GM18873 (cell line): ENCODE results near the gene ZNF587B.
"Not testable (repeated sequence)": the region's sequence is repeated elsewhere in the genome, so short reads cannot be mapped to it uniquely, and the experiment has no call there.

Experiments
- ATAC-seq: cut with Tn5 transposase; IDR thresholded peaks from one replicate; pipeline ENCODE4 v1.9.1; 2021; ENCODE audit warnings: mild to moderate bottlenecking, moderate library complexity, moderate number of reproducible peaks; ENCODE audit not compliant: unreplicated experiment, low FRiP score

The ZNF587B gene

DNA sequence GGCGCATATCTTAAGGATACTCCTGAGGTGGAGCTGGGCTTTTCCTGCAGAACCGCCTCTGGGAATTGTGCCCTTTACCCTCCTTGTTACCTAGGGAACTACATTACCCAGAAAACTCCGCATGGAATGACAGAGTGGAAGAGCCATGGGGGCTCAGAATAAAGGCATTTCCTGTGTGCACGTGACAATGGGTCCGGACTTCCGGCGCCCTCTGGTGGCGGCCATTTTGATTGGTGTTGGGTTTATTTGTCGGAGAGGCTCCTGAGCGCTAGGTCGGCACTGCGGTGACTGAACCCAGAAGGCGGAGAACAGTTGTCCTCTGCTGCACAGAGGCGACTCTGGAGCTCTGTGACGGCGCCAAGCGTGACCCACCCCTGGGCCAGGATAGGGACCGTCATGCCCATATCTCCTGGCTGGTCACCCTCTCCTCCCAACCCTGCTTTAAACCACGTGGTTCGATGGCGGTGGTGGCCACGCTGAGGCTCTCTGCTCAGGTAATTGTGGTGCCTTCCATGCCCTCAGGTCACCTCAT, at the start of gene ZNF587B:
ZNF587B (plus strand) TSS at position 229 of the 532 bp plus-strand sequence; CDS start at position 459, 230 bp downstream.
- ATAC-seq: no peak

DNA sequence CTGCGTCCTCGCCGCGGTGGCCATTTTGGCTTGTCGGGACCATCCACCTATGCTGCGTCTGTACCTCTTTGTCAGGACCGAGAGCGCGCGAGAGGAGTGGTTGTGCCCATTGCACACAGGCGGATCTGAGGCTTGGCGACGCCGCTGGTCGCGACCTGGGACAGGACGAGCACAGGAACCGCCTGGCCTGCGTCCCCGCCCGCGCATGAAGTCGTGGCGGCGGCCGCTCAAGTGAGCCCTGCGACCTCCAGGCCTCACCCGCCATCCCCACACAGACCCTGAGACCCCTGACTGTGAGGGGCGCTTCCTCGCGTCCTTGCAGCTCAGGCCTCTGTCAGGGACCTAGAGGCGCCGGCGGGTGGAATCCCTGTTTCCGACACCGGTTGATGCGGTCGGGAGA, 43.8 kb upstream of the ZNF587B start:
- no peak for ATAC-seq

DNA sequence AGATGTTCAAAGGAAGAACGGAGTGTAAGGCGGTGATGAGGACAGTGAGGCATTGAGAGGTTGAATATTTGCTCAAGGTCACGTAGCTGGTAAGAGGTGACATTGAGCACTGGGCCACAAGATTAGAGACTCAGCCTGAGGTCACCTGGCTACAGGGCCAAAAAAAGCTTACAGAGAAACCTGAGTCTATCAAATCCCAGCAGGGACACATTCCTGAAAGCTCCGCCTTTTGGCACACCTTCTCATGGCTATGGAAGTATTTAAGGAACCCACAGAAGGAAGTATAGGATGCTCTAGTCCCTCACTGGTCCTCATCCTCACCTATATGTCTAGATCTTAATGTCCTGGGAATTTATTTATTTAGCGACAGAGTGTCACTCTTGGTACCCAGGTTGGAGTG, 43.2 kb upstream of the ZNF587B start:
- ATAC-seq: no peak

DNA sequence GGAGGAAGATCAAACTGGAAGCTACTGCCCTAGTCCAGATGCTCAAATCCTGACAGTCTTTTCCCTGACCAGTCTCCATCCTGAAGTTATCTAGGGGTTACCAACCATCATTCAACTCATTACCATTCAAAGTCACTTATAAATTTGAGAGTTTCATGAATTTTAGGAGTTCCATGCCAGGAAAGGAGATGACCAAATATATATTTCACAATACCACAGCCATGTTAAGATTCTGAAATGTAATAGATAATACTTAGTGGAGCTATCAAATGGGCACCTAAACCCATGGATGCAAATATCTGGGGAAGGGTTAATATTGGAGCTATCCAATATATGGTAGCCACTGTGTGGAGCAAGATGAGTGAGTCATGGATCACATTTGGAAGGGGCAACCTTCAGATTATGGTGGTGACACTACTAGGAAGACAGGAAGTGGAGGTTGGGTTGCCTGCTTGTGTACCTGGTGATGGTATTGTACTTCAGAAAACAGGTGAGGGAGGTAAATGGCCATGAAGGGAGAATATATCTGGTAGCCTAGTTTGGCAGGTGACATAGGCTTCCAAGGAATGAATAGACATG, 41.9 kb upstream of the ZNF587B start:
- ATAC-seq: no peak

DNA sequence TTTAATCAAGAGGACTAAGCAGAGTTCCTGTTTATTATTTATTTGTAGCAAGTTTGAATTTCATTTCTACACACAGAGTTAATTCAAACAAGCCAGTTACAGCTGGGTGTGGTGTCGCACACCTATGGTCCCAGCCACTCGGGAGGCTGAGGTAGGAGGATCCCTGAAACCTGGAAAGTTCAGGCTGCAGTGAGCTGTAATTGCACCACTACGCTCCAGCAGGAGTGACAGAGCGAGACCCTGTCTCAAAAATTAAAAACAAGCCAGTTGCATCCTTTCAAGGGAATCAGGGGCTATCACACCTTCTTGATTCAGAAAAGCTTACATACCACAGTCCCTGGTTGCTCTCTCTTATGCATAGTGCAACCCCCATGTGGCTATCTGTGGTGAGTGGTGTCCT, 40.8 kb upstream of the ZNF587B start:
- no peak for ATAC-seq

DNA sequence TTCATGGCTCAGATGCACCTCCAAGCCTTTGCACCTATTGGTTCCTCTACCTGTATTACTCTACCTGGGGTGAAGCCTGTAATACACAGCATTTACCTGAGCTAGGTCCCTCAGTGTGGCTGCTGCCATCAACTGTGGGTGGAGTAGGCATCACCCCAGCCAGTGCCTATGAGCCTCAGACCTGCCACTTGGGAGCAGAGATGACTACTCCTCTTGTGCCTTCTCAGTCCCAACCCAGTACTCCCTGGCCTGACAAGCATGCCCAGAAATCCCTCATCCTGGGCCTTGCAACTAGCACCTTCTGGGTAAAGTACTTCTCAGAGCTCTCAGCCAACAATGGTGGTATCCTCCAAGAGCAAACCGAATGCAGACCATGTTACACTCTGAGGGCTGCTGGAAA, 33.5 kb upstream of the ZNF587B start:
- ATAC-seq: not testable (repeated sequence)

DNA sequence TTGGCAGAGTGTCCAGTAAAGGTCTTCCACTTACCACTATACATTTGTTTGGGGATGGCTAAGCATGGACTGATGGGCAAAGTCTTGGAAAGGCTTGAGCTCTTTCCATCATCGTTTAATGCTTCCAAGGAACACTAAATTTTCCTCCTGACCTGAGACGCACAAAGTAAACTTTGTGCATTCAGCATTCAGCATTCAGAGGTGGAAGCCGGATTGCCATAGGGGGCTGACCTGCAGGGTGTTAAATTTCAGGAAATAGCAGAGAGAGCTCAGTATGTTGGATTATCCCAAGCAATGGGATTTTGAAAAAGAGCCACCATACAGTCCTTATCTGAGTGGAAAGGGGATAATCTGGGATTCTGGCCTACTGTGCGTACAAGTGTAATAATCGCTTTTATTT, 29.4 kb upstream of the ZNF587B start:
- no peak for ATAC-seq

DNA sequence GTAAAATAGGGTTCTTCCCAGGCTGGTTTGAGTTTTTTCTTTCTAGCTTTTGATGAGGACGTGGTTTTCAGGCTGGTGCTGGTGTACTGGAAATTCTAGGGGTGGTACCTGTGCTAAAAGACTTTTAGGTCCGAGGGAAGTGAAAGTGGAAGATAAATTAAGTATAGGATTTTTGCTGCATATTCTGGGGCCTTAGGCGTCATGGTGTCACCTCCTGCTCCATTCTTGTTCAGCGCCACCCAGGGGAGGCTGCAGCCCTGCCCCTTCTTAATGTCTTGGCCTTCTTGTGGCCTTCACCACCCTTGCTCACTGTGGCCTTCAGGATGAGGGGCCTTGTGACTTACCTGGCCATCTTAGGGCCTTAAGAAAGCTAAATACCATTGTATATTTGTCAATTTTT, 27.8 kb upstream of the ZNF587B start:
- no peak for ATAC-seq

DNA sequence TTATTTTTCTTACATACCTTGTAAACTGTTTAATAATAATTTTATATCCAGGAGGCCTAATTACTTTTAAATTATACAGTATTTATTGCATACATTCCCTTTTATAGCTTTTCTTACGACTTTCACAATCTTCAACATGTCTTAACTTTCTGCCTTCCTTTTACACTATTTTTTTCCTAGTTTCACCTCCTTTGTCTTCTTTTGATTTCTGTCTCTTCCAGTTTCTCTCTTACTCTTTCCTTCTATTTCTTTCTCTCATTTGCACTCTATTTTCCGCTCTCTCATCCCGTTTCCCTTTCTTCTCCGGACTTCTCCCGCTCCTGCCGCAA, 26.9 kb upstream of the ZNF587B start:
- no peak for ATAC-seq

DNA sequence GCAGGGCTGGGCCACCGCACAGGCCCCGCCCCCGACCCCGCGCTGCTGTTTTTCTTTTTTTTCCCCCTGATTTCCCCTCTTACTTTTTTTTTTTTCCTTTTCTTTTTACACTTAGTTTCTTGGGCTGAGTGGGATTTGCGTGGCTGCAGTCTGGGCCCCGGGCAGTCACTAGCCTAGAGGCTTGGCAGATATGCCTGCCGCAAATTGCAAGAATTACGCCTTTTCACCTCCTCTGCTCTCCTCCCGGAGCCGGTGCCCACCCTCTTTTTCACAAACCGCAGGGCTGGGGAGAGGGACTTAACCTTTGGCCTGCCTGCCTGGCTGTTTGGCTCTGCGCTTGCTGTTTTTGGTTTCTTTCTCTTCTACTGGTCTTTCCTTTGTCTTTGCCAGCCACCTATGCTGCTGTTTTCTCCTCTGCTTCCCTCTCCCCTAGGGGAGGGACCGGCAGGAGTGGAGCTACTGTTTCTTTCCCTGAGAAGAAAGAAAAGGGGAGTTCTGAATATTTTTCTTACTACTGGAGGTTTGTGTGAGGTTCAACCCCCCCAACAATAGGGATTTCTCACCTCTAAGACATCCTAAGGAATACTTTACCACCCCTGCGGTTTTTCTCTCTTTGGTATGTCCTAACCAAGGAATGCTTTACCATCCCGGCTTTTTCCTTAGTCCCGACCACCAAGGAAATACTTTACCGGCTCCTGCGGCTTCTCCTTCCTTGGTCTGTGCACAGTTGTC, 26.3 kb upstream of the ZNF587B start:
- ATAC-seq: no peak

DNA sequence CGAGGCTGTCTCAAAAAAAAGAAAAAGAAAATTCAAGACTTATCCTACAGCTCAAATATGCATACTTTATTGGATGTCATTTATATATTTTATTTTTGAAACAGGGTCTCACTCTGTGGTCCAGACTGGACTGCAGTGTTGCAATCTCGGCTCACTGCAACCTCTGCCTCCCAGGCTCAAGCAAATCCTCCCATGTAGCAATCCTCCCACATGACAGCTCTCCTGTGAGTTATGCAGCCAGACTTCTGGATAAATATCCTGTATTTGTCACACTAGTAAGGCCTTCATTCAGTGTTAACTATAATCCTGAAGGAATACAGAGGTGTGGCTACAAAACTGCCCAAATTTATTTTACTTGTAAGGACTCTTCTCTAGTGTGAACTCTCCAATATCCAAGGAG, 22.6 kb upstream of the ZNF587B start:
- no peak for ATAC-seq

DNA sequence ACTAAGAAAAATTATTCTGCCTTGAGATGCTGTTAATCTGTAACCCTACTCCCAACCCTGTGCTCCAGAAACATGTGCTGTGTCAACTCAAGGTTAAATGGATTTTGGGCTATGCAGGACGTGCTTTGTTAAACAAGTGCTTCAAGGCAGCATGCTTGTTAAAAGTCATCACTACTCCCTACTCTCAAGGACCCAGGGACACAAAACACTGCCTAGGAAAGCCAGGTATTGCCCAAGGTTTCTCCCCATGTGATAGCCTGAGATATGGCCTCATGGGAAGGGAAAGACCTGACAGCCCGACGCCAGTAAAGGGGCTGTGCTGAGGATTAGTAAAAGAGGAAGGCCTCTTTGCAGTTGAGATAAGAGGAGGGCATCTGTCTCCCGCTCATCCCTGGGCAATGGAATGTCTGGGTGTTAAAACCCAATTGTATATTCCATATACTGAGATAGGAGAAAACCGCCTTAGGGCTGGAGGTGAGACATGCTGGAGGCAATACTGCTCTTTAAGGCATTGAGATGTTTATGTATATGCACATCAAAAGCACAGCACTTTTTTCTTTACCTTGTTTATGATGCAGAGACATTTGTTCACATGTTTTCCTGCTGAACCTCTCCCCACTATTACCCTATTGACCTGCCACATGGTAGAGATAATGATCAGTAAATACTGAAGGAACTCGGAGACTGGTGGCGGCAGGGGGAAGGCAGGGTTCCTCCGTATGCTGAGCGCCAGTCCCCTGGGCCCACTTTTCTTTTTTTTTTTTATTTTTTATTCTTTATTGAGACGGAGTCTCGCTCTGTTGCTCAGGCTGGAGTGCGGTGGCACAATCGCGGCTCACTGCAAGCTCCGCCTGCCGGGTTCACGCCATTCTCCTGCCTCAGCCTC, 19.4 kb upstream of the ZNF587B start:
- not testable (repeated sequence) for ATAC-seq

DNA sequence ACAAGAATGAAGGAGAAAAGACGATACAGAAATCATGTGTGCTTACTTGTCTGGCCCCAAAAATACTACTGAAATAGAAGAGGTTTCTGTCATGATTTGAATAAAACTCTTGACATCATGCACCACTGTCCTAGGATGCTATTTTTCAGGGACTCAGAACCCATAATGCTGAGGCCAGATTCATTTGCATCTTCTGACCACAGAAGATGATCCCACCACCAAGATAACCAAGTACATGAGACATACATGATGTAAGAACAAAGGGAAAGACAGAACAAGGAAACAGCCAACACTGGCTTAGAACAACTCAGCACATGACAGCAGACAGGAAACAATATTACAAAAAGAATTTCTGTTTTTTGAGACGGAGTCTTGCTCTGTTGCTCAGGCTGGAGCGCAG, 17.9 kb upstream of the ZNF587B start:
- ATAC-seq: no peak

DNA sequence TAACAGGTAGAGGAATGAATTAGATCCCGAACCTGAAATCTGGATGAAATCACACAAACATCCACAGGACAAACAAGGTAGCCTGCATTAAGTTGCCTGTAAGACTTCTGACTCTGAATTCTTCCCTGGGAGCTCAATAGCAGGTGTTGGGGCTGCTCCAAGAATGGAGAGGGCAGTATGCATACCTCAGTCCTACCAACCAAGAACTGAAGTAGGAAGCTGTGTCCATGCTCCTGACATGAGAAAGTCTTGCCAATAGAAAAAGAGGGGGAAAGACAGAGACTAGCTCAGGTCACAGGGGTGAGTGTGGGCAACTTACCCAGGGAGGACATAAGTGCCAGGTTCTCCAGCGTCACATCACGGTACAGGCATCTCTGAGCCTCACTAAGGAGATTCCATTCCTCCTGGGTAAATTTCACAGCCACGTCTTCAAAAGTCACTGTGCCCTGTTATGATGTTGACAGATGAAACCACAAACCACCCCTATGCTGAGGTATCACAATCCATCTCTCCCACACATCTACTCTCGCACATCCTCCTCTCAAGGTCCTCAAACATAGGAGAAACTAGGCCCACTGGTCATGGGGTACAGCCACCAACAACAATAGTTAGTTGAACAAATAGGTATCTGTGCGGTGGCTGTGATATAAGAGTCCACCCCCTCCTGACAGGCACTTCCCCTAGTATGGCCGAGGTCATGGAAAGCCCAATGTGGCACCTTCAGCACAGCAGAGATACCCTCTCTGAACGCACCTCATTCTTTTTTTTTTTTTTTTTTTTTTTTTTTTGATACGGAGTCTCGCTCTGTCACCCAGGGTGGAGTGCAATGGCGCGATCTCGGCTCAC, 16.9 kb upstream of the ZNF587B start:
- ATAC-seq: not testable (repeated sequence)

DNA sequence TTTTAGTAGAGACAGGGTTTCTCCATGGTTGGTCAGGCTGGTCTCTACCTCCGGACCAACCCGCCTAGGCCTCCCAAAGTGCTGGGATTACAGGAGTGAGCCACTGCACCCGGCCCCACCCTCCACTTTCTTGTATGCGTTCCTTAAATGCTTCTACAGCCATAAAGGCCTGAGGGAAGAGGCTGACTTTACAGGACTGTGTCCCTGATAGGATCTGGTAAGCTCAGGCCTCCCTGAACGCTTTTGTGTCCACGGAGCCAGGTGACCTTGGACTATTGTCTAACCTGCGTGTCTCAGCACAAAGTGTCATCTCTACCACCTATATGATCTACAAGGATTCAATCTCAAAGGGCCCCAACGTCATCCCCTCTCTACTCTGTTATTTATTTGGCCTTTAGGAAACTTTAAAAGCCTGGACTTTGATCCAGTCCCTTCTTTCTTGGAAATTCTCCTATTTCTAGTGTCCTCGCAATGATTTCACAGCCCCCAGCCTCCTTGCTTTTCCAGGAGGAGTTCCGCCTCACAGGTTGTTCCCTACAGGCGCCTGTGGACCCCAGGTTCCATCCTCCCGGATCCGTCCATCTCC, 16.1 kb upstream of the ZNF587B start:
- no peak for ATAC-seq

DNA sequence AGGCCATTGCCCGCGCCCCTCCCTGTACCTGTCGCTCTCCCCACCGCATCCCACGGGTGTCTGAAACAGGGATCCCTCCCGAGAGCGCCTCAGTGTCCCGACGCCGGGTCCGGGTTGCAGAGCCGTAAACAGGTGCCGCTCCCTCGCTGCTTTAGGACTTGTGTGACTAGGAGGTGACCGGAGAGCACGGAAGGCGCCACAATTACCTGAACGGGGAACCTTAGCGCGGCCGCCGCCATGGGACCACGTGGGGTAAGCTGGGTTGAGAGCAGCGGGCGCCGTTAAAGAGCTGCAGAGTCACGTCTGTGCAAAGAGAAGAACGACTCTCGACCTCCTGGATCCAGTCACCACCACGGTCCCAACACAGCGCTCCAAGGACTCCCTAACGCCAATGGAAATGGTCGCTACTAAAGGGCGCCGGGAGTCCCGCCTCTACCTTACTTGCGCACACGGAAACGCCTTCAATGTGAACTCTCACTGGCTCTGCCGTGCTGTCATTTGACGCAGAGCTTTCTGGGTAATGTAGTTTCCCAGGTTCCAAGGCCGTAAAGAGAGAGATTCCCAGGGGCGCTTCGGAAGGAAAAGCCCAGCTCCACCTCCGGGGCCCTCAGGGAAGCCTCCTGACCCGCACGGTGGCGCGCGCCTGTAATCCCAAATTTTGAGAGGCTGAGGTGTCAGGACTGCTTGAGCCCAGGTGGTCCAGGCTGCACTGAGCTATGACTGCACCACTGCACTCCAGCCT, 15.4 kb upstream of the ZNF587B start, which contains the start of gene ZNF552:
ZNF552 (minus strand) TSS at position 409 of the 742 bp plus-strand sequence; CDS start at position 239, 170 bp downstream.
- peak; percentile 62 for ATAC-seq

DNA sequence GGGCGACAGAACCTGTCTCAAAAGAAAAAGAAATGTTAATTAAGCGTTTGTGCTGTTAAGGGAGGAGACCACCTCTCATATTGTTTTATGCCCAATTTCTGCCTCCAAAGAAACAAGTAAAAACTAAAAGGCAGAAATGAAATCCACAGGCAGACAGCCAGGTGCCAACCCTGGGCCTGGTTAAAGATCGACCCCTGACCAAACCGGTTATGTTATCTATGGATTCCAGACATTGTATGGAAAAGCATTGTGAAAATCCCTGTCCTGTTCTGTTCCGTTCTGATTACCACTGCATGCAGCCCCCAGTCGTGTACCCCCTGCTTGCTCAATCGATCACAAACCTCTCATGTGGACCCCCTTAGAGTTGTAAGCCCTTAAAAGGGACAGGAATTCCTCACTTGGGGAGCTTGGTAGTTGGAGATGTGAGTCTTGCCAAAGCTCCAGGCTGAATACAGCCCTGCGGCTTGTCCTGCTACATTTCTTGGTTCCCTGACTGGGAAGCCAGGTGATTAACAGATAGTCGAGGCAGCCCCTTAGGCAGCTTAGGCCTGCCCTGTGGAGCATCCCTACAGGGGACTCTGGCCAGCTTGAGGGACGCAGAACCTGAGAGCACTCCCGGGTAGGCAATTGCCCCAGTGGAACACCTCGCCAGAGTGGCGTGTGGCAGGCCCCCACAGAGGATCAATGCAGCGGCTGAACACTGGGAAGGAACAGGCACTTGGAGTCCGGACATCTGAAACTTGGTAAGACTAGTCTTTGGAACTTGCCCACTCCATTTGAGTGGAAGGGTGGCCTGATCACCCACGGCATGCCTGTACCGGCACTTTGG, 14.6 kb upstream of the ZNF587B start:
- no peak for ATAC-seq

DNA sequence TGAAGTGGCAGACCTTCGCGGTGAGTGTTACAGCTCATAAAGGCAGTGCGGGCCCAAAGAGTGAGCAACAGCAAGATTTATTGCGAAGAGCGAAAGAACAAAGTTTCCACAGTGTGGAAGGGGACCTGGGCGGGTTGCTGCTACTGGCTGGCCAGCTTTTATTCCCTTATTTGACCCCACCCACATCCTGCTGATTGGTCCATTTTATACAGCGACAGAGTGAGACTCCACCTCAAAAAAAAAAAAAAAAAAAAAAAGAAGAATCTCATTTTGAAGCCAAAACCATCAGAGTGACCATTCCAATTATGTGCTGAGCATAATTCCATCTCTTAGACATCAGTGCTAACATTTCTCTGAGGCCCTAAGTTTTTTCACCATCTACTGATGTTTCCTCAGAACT, 13.4 kb upstream of the ZNF587B start:
- ATAC-seq: no peak
